IPS-11a (cell line): ENCODE results near the gene POMP.
"Not testable (repeated sequence)": the region's sequence is repeated elsewhere in the genome, so short reads cannot be mapped to it uniquely, and the experiment has no call there.

ENCODE experiments used
- H3K4me3 ChIP-seq: one replicate; pipeline ENCODE4 v1.5.1; 2013; ENCODE audit warnings: low read depth, low read length, control low read depth

Gene POMP

DNA sequence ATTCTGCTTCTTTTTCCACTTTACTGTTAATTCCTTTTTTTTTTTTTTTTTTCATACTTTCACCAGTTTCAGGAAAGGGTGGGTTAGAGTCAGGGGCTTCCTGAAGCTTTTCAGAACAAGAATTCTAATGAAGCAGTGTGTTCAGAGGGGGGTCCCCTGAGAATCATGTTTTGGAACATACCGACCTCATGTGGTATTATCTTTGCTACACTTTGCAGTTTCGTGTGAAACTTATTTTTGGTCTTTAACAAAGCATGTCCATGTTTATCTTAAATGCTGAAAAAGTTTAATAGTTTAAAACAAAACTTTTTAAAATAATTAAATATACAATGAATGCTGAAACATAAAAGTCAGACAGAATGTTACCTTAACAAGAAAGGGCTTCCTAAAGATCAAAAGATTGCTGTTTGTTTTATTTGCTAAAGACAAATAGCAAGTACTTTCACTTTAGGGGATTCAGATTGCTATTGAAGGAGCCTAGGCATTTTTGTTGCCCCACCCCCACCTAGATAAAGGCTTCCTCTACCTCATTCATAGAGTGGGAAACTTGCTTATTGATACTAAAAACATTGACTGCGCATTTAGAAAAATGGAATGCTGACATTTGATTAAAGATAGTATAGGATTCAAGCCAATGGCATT, 21.1 kb upstream of the POMP start:
- no peak overlapping the region for H3K4me3 ChIP-seq

DNA sequence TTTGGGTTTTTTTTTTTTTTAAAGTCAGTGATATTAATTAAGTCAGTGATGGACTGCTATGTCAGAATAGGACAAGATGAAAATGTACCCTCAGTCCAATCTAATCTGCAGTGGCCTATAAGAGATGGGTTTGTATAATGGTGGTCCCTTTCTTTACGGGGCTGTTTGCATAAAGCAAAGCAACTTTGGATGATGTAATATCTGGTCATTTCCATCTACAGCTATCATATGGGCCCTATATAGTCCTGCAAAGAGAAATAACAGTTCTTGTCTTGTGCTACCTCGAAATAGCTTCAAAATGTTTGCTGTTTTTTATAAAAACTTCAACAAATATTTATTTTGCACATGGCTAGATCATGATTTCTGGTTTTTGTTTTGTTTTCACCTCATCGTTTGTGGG, 20.2 kb upstream of the POMP start:
- H3K4me3 ChIP-seq: no peak overlapping the region

DNA sequence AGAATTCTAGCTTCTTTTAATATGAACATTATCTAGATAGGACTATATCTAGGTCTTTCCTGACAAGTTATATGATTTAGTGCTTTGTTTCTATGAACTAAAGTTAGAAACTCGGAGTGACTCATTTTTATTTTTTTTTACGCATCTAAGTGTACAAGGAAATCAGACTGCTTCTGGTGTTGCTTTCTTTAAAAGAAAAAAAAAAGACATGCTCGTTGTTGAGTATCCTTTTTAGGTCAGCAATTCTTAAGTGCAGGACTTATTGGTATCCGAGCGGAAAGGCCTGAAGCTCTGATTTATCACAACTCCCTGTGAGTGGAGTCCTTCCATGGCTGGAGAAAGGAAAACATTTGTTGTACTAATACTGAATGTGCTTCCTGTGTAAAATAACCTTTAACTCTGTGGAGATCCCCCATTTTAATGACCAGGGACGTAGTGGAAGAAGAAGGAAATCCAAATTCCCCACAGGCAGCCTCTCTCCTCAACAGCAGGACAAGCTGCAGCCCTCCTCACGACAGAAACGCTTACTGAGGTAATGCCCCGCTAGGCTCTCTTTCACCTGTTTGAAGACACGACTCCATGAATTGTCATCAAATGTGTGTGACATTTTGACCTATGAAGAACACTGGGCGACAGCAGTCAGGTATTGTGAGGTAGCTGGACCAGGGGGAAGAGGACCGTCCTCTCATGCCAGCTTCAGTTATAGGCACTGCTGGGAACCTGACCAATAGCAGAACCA, 17.9 kb upstream of the POMP start:
- no peak overlapping the region for H3K4me3 ChIP-seq

DNA sequence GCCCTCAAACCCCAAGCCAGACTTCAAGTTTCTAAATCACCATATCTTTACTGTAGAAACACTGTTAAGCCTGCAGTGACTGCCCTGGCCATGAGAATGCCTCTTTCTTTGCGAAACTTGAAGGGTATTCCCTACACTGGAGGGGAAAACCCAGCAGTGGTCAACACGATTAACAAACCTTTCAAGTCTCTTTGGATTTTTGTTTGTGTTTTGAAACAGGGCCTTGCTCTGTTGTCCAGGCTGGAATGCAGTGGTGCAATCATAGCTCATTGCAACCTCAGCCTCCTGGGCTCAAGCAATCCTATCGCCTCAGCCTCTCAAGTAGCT, 17.4 kb upstream of the POMP start:
- no peak overlapping the region for H3K4me3 ChIP-seq

DNA sequence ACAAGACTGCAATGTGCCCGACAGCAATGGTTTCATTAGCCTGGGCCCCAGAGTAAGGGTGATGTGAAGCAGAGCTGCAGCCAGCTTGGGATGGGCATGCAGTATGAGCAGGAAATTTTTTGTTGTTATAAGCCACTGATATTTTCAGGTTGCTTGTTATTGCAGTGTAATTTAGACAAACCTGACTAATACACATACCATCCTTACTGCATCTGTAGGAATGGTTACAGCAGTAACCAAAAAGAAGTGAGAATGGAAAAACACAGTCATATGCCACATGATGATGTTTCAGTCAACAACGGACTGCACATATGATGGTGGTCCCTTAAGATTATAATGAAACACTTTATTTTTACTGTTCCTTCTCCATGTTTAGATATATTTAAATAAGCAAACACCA, 8.6 kb upstream of the POMP start:
- H3K4me3 ChIP-seq: no peak overlapping the region

DNA sequence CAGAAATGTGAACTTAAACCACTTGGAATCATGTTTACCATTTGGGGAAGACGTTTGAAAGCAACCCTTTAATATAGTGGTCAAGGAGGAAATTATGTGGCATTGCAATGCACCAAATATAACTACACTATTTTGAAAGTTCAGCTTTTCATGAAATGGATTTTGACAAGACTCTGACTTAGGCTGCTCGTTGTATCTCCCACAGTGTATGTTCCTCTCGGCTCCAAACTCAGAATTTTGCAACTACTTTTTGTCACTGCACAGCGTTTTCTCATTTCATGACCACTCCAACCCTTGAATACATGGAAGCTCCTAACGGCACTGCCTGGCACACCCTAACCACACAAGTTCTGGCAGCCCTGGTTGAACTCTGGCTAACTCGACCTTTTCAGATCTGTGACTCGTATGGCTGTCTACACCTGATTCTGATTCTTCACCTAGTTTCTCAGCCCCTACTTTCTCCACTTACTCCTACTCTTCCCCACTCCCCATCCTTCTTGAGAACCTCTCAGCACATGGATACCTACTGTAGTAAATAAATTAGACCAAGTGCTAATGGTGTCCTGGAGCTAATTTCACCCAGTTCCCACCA, 7.0 kb upstream of the POMP start:
- no peak overlapping the region for H3K4me3 ChIP-seq

DNA sequence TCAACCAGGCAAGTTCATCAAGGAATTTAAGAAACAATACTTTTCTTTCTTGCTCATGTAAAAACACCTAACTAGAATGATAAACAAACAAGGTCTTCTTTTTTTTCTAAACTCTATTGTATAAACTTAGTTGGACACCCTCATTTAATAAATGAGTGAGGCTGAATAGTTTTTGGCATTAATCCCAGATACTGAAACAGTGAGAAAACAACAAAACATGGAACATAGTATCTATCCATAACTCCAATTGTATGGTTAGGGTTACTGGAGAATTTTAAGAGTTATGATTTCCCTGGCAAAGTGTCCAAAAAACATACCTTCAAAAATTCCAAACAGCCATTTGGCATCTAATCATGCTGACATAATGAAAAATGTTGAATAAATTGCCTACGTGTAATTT, 5.8 kb upstream of the POMP start:
- H3K4me3 ChIP-seq: no peak overlapping the region

DNA sequence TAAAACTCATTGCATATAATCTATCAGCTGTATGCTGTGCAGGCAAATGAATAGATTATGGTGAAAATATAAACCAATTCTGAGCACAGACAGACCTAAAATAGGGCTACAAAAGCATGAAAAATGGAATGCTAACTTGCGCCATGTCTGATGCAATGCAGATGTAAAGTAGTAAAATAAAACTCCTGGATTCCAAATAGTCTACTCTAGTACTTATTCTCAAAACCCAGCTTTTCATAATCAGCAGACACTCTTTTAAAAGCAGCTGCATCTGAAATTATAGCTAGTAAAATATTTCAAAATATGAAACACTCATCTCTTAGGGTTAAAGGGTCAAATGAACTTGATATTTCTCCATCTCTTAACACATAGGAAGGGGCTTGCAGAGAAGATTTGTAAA, 4.7 kb upstream of the POMP start:
- no peak overlapping the region for H3K4me3 ChIP-seq

DNA sequence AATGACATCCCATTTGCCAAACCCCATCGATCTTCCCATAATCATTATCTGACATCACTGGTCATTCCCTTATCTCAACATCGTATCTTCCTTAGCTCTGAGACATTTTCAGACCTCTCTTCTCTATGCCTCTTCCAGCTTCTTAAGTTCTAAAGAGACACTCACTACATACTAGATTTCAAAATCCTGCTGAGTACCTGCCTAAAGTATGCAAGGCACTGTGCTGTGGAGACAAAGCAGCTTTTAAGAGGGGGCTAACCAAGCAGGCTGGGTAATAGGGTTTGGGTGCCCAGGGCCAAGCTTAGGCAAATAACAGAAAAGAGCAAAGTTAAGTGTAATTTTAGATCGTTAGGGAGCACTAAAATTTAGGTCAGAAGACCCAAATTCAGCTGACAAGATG, 3.4 kb upstream of the POMP start:
- H3K4me3 ChIP-seq: no peak overlapping the region

DNA sequence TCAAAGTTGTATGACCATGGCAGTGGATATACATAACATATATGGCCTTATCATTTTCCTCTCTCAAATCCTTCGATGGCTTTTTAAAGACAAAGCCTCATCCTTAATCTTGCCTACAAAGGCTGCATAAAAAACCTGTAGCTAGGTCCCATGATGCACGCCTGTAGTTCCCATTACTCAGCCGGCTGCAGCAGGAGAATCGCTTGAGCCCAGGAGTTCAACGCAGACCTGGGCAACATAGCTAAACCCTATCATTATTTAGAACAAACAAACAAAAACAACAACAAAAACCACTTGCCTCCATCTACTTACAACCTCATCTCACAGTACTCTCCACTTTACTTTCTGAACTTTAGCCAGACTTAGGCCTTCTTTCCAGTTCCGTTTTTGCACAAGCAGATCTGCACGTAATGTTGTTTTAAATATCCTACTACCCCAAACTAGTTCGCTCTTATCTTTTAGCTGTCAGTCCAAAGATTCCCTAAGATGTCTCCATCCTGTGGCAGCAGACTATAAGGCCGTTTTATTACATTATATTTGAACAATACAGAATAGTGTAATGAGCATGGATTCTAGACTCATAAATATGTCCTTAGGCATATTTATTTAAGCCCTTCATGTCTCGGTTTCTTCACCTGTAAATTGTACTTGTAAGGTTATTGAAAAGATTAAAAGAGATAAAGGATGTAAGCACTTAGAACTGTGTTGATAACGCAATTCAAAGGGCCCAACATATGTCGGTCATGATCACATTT, 969 bp upstream of the POMP start:
- peak overlapping the region; percentile 73 for H3K4me3 ChIP-seq

DNA sequence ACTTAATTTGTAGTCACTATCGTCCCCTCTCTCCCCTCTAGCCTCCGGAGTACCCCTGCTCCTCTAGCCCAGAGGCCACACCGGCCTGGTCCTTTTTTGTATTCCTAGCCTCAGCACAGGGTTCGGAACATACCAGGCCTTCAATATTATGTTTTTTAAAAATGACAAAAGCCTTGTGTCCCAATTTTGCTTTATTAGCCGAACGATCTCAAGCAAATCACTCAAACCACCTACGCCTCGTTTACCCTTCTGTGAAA, 463 bp upstream of the POMP start:
- peak overlapping the region; percentile 73 for H3K4me3 ChIP-seq

DNA sequence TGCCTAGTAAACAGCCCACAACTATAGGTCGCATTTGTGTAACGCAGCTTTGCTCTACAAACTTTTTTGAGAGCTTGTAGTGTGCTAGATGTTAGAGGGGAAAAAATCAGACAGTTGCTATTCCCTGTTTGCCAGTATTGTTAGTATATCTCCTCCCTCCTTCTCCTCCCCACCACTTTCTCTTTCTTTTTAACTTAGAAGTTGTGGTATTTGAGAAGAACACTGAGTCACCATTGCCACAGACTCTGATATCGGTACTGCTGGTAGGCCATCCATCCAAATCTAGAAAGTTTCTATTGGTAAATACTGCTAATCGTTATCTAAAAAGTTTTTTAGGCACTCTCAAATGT, 666 bp downstream of the POMP start:
- H3K4me3 ChIP-seq: peak overlapping the region; percentile 73

DNA sequence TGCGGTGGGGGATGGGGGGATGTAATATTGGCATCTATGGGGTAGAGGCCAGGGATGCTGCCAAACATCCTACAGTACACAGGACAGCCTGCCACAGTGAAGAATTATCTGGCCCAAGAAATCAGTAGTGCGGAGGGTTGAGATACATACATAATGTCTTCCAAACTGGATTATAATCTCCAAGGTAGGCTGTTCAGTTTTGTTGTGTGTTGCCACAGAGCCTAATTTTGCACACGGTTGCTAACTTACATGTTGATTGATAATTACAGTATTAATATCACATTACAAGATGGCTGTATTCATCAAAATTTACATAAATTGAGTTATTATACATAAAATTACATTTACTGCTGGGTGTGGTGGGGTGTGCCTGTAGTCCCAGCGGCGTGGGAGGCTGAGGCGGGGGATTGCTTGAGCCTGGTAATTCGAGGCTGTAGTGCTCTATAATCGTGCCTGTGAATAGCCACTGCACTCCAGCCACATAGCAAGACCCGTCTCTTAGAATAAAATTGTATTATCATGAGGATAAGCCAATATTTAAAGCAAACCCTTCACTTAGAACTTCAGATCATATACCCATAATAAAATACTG, 8.1 kb downstream of the POMP start:
- H3K4me3 ChIP-seq: no peak overlapping the region

DNA sequence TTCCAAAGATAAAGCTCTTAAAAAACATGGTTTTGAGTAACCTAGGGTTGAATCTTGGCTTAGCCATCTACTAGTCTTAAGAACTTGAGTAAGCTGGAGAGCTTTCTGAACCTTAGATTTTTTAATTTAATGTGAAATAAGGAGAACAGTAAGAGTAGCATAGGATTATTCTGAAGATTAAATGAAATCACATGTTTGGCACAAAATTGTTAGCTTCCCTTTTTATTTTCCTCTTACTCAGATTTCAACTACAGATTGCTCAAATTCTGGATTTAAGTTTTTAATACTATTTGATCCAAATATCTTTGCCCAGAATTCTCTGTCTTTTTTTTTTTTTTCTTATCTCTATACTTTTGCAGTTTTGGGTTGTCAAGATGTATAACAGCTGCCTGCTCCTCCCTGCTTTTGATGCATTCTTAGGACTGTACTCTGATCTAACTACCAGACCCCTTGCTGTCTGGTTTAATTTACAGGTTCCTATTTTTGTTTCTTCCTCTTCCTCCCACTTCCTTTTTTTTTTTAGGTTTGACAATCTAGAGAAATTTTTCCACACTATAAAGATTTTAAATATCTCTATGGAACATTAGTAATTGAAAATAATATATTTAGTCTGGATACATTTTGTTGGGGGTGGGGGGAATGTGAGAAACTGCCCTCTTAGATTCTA, 12.3 kb downstream of the POMP start:
- H3K4me3 ChIP-seq: no peak overlapping the region

DNA sequence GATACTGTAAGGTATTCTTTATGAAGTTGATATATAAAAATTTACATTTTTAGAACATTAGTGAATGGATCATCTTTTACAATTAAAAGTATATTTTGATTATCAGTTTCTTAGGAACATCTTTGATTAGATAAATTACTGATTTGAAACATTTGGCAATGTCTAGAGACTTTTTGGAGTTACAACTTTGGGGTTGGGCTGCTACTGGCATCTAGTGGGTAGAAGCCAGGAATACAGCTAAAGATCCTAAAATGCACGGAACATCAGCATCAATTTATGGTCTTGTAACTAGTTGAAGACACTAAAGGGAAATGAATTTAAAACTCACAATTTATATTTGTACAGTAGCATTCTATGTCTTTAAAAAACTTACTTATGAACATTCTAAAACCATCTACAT, 19.9 kb downstream of the POMP start:
- H3K4me3 ChIP-seq: no peak overlapping the region

DNA sequence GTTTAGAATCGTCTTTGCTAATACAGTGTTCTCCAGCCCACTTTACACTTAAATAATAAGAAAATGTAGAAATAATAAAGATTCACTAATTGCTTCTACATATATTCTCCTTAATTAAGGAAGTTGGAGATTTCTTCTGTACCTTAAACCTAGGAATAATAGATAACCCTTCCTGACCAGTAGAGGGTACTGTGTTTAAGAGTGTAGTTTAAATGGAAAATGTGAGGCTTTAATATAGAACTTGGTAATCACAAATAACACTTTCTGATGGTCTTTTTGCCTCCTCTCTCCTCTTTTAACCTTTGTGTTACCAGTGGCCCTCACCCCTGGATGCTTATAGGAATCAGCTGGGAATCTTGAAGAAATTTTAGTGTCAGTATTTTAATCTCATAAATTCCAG, 20.7 kb downstream of the POMP start:
- no peak overlapping the region for H3K4me3 ChIP-seq

DNA sequence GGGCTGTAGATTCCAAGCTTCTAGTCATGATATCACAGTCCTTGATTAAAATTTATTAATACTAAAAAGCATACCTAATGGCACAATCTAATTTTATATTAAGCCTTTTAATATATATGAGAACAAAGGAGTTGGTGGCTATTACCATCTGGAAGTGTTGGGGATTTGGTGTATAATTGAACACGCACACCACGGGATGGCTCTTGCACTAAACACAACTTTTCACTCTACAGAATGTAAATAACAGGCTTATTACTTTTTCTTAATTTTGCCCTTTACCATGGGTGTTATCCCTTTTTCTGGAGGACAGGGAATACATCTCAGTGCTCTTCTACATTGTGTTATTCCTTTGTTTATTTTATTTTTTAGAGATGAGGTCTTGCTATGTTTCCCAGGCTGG, 21.6 kb downstream of the POMP start:
- no peak overlapping the region for H3K4me3 ChIP-seq

DNA sequence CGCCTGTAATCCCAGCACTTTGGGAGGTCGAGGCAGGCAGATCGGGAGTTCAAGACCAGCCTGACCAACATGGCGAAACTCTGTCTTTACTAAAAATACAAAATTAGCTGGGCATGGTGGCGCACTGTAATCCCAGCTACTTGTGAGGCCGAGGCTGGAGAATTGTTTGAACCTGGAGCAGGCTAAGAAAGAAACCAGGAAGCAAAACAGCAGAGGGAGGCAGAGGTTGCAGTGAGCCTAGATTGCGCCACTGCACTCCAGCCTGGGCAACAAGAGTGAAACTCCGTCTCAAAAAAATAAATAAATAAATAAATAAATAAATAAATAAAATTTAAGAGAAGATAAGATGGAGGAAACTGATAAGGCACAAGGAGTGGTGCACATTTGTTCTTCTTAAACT, 24.2 kb downstream of the POMP start:
- not testable (repeated sequence) for H3K4me3 ChIP-seq

DNA sequence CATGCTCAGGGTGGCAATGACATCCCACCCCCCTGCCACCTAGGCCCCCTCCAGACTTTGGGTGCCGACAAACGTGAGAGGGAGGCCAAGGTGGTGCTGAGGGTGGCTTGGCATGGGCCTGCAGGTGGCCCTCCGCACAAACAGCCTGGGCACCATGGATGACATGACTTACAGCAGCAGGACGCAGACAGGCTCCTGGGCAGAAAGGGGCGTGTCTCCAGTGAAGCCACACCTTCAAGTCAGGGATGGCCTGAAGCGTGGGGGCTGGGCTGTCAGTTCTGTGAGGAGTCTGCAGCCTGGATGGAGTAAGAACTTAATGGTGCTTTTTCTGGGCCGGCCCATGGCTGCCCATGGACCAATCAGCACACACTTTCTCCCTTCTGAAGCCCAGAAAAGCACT, 25.3 kb downstream of the POMP start:
- no peak overlapping the region for H3K4me3 ChIP-seq

DNA sequence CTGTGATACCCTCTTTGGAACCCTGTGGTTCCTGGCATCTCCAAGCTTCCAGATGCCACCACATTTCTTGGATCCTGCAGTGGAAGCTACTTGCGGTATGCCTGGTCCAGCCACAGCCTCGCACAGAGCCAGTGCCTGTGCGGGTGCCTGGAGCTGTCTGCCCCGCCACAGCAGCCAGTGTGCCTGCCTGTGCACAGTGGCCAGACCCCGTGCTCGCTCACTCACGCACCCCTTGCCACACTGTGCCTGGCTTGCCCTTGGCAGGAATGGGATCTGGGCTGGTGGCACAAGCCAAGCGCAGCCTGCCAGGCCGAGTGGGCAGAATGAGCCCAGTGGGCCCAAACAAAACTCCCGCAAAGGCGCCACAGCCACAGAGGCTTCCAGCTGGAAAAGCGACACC, 26.2 kb downstream of the POMP start:
- H3K4me3 ChIP-seq: no peak overlapping the region

DNA sequence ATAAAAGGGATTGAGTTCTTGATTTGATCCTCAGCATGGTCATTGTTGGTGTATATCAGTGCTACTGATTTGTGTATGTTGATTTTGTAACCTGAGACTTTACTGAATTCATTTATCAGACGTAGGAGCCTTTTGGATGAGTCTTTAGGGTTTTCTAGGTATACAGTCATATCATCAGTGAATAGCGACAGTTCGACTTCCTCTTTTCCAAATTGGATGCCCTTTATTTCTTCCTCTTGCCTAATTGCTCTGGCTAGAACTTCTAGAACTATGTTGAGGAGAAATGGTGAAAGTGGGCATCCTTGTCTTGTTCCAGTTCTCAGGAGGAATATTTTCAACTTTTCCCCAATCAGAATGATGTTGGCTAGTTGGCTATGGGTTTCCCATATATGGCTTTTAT, 27.0 kb downstream of the POMP start:
- H3K4me3 ChIP-seq: no peak overlapping the region
